Stimulated activated CD4-positive, alpha-beta T cell treated with anti-CD3 and anti-CD28 coated beads, TNF-alpha, amount 100 ng/mL, for 4 hours (primary cell): ENCODE measurements around the gene CAP2.

Source experiments
- DNase-seq, 3 experiments: peaks; one replicate each; pipeline ENCODE4 v3.0.0-alpha.2; 2020; ENCODE audit warnings: low read depth in 3 of 3

The CAP2 gene

GRCh38 chr6:17474289-17474688 is 80.9 kb downstream of the CAP2 start:
- DNase-seq = no peak

- DNase-seq = no peak
Measured at GRCh38 chr6:17475606-17476244, 82.3 kb downstream of the CAP2 start.

- DNase-seq = no peak
Measured at GRCh38 chr6:17476511-17476910, 83.1 kb downstream of the CAP2 start.

- DNase-seq = no peak
Measured at GRCh38 chr6:17477356-17477755, 84.0 kb downstream of the CAP2 start.

GRCh38 chr6:17478223-17478907 is 85.0 kb downstream of the CAP2 start:
- no peak for DNase-seq

- no peak for DNase-seq
Measured at GRCh38 chr6:17478946-17479345, 85.6 kb downstream of the CAP2 start.

GRCh38 chr6:17480476-17480875 is 87.1 kb downstream of the CAP2 start:
- no peak for DNase-seq

GRCh38 chr6:17482711-17483110 is 89.3 kb downstream of the CAP2 start:
- no peak for DNase-seq

GRCh38 chr6:17483391-17484016 is 90.1 kb downstream of the CAP2 start:
- DNase-seq = no peak

GRCh38 chr6:17484201-17484849 is 90.9 kb downstream of the CAP2 start:
- no peak for DNase-seq

GRCh38 chr6:17485181-17485580 is 91.8 kb downstream of the CAP2 start:
- DNase-seq = no peak

GRCh38 chr6:17485946-17486345 is 92.6 kb downstream of the CAP2 start:
- DNase-seq = no peak

- DNase-seq = no peak
Measured at GRCh38 chr6:17486680-17487079, 93.3 kb downstream of the CAP2 start.

GRCh38 chr6:17490724-17491123 is 97.3 kb downstream of the CAP2 start:
- DNase-seq = no peak

- no peak for DNase-seq
Measured at GRCh38 chr6:17491416-17492142, 98.2 kb downstream of the CAP2 start.

GRCh38 chr6:17492350-17492749 is 99.0 kb downstream of the CAP2 start:
- no peak for DNase-seq

GRCh38 chr6:17493286-17493685 is 99.9 kb downstream of the CAP2 start:
- no peak for DNase-seq

GRCh38 chr6:17494177-17494576 is 100.8 kb downstream of the CAP2 start:
- no peak for DNase-seq

- no peak for DNase-seq
Measured at GRCh38 chr6:17494919-17495318, 101.5 kb downstream of the CAP2 start.

GRCh38 chr6:17497535-17498095 is 104.2 kb downstream of the CAP2 start:
- no peak for DNase-seq

GRCh38 chr6:17501442-17501841 is 108.0 kb downstream of the CAP2 start:
- DNase-seq = no peak
